IMR-90 (cell line): ENCODE results near the gene KRTAP4-12. TPM values are rescaled to one million over a fixed set of nuclear protein-coding genes. Genes with fewer than 3 reads are reported as not detected.

Experiments used
- ATAC-seq: fragments of 200-7000 bp; cut with Tn5 transposase; 2 replicates; pipeline ENCODE4 v1.9.1; 2020; ENCODE audit warnings: low read depth, mild to moderate bottlenecking, moderate library complexity
- BruUV-seq: library from RNA; stranded (reverse); fragments of 400-500 nt; replicated peaks from 2 replicates; lab custom pipeline; 2021; lab: Mats Ljungman, UMichigan
- CTCF ChIA-PET: fragments of 300-600 bp; formaldehyde crosslinking; extraction: SDS; loops from one replicate; lab custom pipeline; 2021; ENCODE audit warnings: antibody characterized with exemption; lab: Yijun Ruan, JAX
- POLR2A ChIA-PET: fragments of 300-600 bp; sonication (Branson Sonifier 250); formaldehyde crosslinking; loops from one replicate; lab custom pipeline; 2022; ENCODE audit warnings: antibody characterized with exemption; ENCODE audit not compliant: unreplicated experiment; lab: Charles Lee
- DNase-seq: peaks from one replicate; pipeline ENCODE4 v3.0.0; 2013
- H2AFZ ChIP-seq: replicated peaks from 2 replicates; pipeline ENCODE3; 2013; ENCODE audit warnings: low read length, mild to moderate bottlenecking; ENCODE audit not compliant: poor library complexity
- H2AK5ac ChIP-seq: 2 replicates; pipeline ENCODE4 v1.6.1; 2013; ENCODE audit warnings: low read depth, low read length, inconsistent platforms
- H2AK9ac ChIP-seq: replicated peaks from 2 replicates; pipeline ENCODE3; 2013; ENCODE audit warnings: mild to moderate bottlenecking, low read depth, low read length, moderate library complexity; ENCODE audit not compliant: poor library complexity
- H2BK120ac ChIP-seq: 2 replicates; pipeline ENCODE4 v1.6.1; 2013; ENCODE audit warnings: low read depth, low read length, inconsistent platforms
- H2BK15ac ChIP-seq: 3 replicates; pipeline ENCODE4 v1.6.1; 2013; ENCODE audit warnings: low read depth, low read length, inconsistent platforms
- H2BK20ac ChIP-seq: 2 replicates; pipeline ENCODE4 v1.6.1; 2013; ENCODE audit warnings: low read depth, mild to moderate bottlenecking, inconsistent platforms, low read length, moderate library complexity
- H2BK5ac ChIP-seq: 2 replicates; pipeline ENCODE4 v1.6.1; 2013; ENCODE audit warnings: mild to moderate bottlenecking, low read depth, low read length, inconsistent platforms; ENCODE audit not compliant: poor library complexity, severe bottlenecking
- H3K14ac ChIP-seq: replicated peaks from 2 replicates; pipeline ENCODE4 v1.6.1; 2013; ENCODE audit warnings: low read depth, low read length, inconsistent platforms
- H3K18ac ChIP-seq: 2 replicates; pipeline ENCODE4 v1.6.1; 2013; ENCODE audit warnings: low read depth, low read length, control low read depth
- H3K23ac ChIP-seq: 2 replicates; pipeline ENCODE4 v1.6.1; 2013; ENCODE audit warnings: low read depth, low read length, inconsistent platforms
- H3K27ac ChIP-seq: 2 replicates; pipeline ENCODE4 v1.5.1; 2013; ENCODE audit warnings: mild to moderate bottlenecking, control low read depth, low read length; ENCODE audit not compliant: insufficient read depth
- H3K27me3 ChIP-seq: 2 replicates; pipeline ENCODE4 v1.6.1; 2013; ENCODE audit warnings: low read length; ENCODE audit not compliant: control insufficient read depth, insufficient read depth
- H3K36me3 ChIP-seq: 2 replicates; pipeline ENCODE4 v1.6.1; 2013; ENCODE audit warnings: low read length, mixed read lengths; ENCODE audit not compliant: control insufficient read depth, insufficient read depth
- H3K4ac ChIP-seq: 2 replicates; pipeline ENCODE4 v1.6.1; 2013; ENCODE audit warnings: low read depth, low read length, inconsistent platforms
- H3K4me1 ChIP-seq: 2 replicates; pipeline ENCODE4 v1.6.1; 2013; ENCODE audit warnings: low read length, mixed read lengths; ENCODE audit not compliant: control insufficient read depth, insufficient read depth
- H3K4me2 ChIP-seq: 2 replicates; pipeline ENCODE4 v1.6.1; 2013; ENCODE audit warnings: low read depth, mild to moderate bottlenecking, control low read depth, low read length, moderate library complexity
- H3K4me3 ChIP-seq: 2 replicates; pipeline ENCODE4 v1.5.1; 2013; ENCODE audit warnings: low read depth, mild to moderate bottlenecking, control low read depth, low read length, moderate library complexity; ENCODE audit not compliant: insufficient read depth
- H3K56ac ChIP-seq: 2 replicates; pipeline ENCODE4 v1.6.1; 2013; ENCODE audit warnings: low read length, inconsistent platforms; ENCODE audit not compliant: insufficient read depth; ENCODE audit errors: extremely low read depth
- H3K79me1 ChIP-seq, 2 experiments: 2 replicates each; pipeline ENCODE4 v1.6.1; 2013; ENCODE audit warnings: low read length in 2 of 2, inconsistent platforms in 1 of 2, low read depth in 1 of 2
- H3K9ac ChIP-seq: 2 replicates; pipeline ENCODE4 v1.6.1; 2013; ENCODE audit warnings: low read depth, low read length, control low read depth
- H3K9me1 ChIP-seq: 2 replicates; pipeline ENCODE4 v1.6.1; 2013; ENCODE audit warnings: low read length, inconsistent platforms; ENCODE audit not compliant: insufficient read depth
- H3K9me3 ChIP-seq: 2 replicates; pipeline ENCODE4 v1.6.1; 2013; ENCODE audit warnings: low read length; ENCODE audit not compliant: control insufficient read depth, insufficient read depth
- H4K20me1 ChIP-seq: 2 replicates; pipeline ENCODE4 v1.6.1; 2013; ENCODE audit warnings: low read length, inconsistent platforms; ENCODE audit not compliant: insufficient read depth
- H4K5ac ChIP-seq: 2 replicates; pipeline ENCODE4 v1.6.1; 2013; ENCODE audit warnings: mild to moderate bottlenecking, low read depth, low read length, control low read depth
- H4K8ac ChIP-seq, 2 experiments: 2 replicates each; pipeline ENCODE4 v1.6.1; 2013; ENCODE audit warnings: low read depth in 2 of 2, low read length in 2 of 2, control low read depth in 1 of 2, inconsistent platforms in 1 of 2
- H4K91ac ChIP-seq: 2 replicates; pipeline ENCODE4 v1.6.1; 2013; ENCODE audit warnings: low read depth, low read length, inconsistent platforms; ENCODE audit not compliant: insufficient read depth
- BHLHE40 ChIP-seq: fragments of 150-350 bp; IDR thresholded peaks from 2 replicates; pipeline ENCODE4 v1.6.1; 2016; ENCODE audit warnings: mild to moderate bottlenecking, low read depth, low read length
- CEBPB ChIP-seq: IDR thresholded peaks from 2 replicates; pipeline ENCODE4 v1.6.1; 2012; ENCODE audit warnings: low read depth, low read length, improper control_type of control experiment
- CTCF ChIP-seq: conservative IDR thresholded peaks from 2 replicates; pipeline ENCODE4 v1.5.1; 2012; ENCODE audit warnings: mild to moderate bottlenecking, low read depth, low read length, improper control_type of control experiment
- ELK1 ChIP-seq: fragments of 150-350 bp; IDR thresholded peaks from 2 replicates; pipeline ENCODE4 v1.6.1; 2016; ENCODE audit warnings: low read depth, mild to moderate bottlenecking, low read length, moderate library complexity, borderline replicate concordance
- FOS ChIP-seq: fragments of 150-350 bp; IDR thresholded peaks from 2 replicates; pipeline ENCODE4 v1.6.1; 2016; ENCODE audit warnings: low read depth, low read length
- NFE2L2 ChIP-seq: fragments of 150-350 bp; IDR thresholded peaks from 2 replicates; pipeline ENCODE4 v1.6.1; 2016; ENCODE audit warnings: low read depth, mild to moderate bottlenecking, low read length
- RCOR1 ChIP-seq: IDR thresholded peaks from 2 replicates; pipeline ENCODE4 v1.6.1; 2012; ENCODE audit warnings: mild to moderate bottlenecking, low read length, improper control_type of control experiment; ENCODE audit not compliant: insufficient replicate concordance
- RFX5 ChIP-seq: IDR thresholded peaks from 2 replicates; pipeline ENCODE4 v1.8.0; 2012; ENCODE audit warnings: low read depth, mild to moderate bottlenecking, low read length, moderate library complexity
- SMC3 ChIP-seq: fragments of 150-350 bp; IDR thresholded peaks from 2 replicates; pipeline ENCODE4 v1.6.1; 2016; ENCODE audit warnings: low read depth, mild to moderate bottlenecking, antibody characterized with exemption, low read length, moderate library complexity
- WGBS, 2 experiments: methylation state at CpG; one replicate each; pipeline versions ENCODE4 v1.1.5 to v1.1.7; 2013; ENCODE audit warnings: missing lambda C conversion rate in 2 of 2; ENCODE audit not compliant: insufficient read length in 1 of 2; ENCODE audit errors: extremely low coverage in 2 of 2; 5-methylcytosine and 5-hydroxymethylcytosine counted together
- dilution Hi-C: fragments of 300-500 bp; cut with HindIII; formaldehyde crosslinking; loops from one replicate; pipeline ENCODE4 v1.14.3; 2018; ENCODE audit warnings: low sequenced_read_pairs; ENCODE audit not compliant: unreplicated experiment
- in situ Hi-C: fragments of 300-500 bp; cut with MboI; formaldehyde crosslinking; loops from 3 replicates; pipeline ENCODE4 v1.14.3; 2019; ENCODE audit warnings: low sequenced_read_pairs, inconsistent platforms, mixed read lengths
- intact Hi-C: fragments of 100-400 bp; cut with micrococcal nuclease; formaldehyde crosslinking; loops from 2 replicates; pipeline ENCODE4 v1.10.0; 2022
- polyA plus RNA-seq, 3 experiments: library from polyadenylated mRNA; depleted of rRNA; stranded (reverse); fragments of >200 nt; gene quantifications; 2 replicates each; pipeline ENCODE4 v1.2.3, GENCODE V29; 2012; ENCODE audit warnings: low replicate concordance in 1 of 3
- total RNA-seq: library from RNA; depleted of rRNA; stranded (reverse); fragments of >200 nt; gene quantifications from 2 replicates; pipeline ENCODE4 v1.2.3, GENCODE V29; 2012

The KRTAP4-12 gene
- total and polyA plus RNA-seq, 2 of the 4 experiments (the other 2 are of a cell fraction) = 0.18 to 1.1 TPM

- no peak overlapping the region for H3K9ac ChIP-seq
- H3K36me3 ChIP-seq = no peaks in the 10 kb centered on the region
- TF ChIP-seq CTCF (no peak), NFE2L2 (no peak), RFX5 (no peak), SMC3 (no peak), FOS (no peak), ELK1 (no peak), BHLHE40 (no peak), CEBPB (no peak), RCOR1 (no peak)
- POLR2A ChIA-PET = no interaction called here
- ATAC-seq (no peak), DNase-seq (no peak)
- H3K9me1 ChIP-seq = no peaks in the 10 kb centered on the region
- CTCF ChIA-PET = no interaction called here
- no peak overlapping the region for H2BK20ac ChIP-seq
- H3K23ac ChIP-seq = no peak overlapping the region
- no peaks in the 10 kb centered on the region for H3K79me1 ChIP-seq
- no peak overlapping the region for H3K4me2 ChIP-seq
- dilution Hi-C loops = no loop called here
- no peaks in the 10 kb centered on the region for H3K4me1 ChIP-seq
- no peak overlapping the region for H3K4ac ChIP-seq
- H2BK15ac ChIP-seq = no peak overlapping the region
- no CpG with 5 or more reads among the region's 4 CpGs for WGBS, 2 experiments
- BruUV-seq = no TSS peak
- no peak overlapping the region for H2AFZ ChIP-seq
- no peak overlapping the region for H2AK9ac ChIP-seq
- intact Hi-C loops = no loop called here
- H3K56ac ChIP-seq = no peak overlapping the region
- no peak overlapping the region for H2BK120ac ChIP-seq
- no peak overlapping the region for H4K5ac ChIP-seq
- no peak overlapping the region for H3K14ac ChIP-seq
- H3K18ac ChIP-seq = no peak overlapping the region
- H3K9me3 ChIP-seq = no peaks in the 10 kb centered on the region
- H3K4me3 ChIP-seq = no peak overlapping the region
- H4K20me1 ChIP-seq = no peaks in the 10 kb centered on the region
- in situ Hi-C loops = no loop called here
- no peak overlapping the region for H4K8ac ChIP-seq
- no peak overlapping the region for H2BK5ac ChIP-seq
- no peak overlapping the region for H4K91ac ChIP-seq
- H3K27ac ChIP-seq = no peak overlapping the region
- no peaks in the 10 kb centered on the region; the same call in 1 of the 2 replicates for H3K27me3 ChIP-seq
- H2AK5ac ChIP-seq = no peak overlapping the region
Observed at GRCh38 chr17:41150026-41150425, 26.0 kb upstream of the KRTAP4-12 start.
